ENCODE measurements around the gene STPG4.

The STPG4 gene

GRCh38 chr2:47054036-47054555 lies 101.0 kb downstream of the STPG4 start:
- DNase-seq (ENCODE audit: low read depth in 3 of 3) = no peak

- DNase-seq (ENCODE audit: low read depth in 3 of 3) = no peak
These were observed 102.3 kb downstream of the STPG4 start for GRCh38 chr2:47052847-47053246.

- no peak for DNase-seq (ENCODE audit: low read depth in 3 of 3)
These were observed 103.5 kb downstream of the STPG4 start for GRCh38 chr2:47051562-47051961.

- no peak for DNase-seq (ENCODE audit: low read depth in 3 of 3)
These were observed 104.3 kb downstream of the STPG4 start for GRCh38 chr2:47050762-47051161.

- DNase-seq (ENCODE audit: low read depth in 3 of 3) = no peak
These were observed 104.9 kb downstream of the STPG4 start for GRCh38 chr2:47050021-47050760.

GRCh38 chr2:47049502-47049901 lies 105.6 kb downstream of the STPG4 start:
- DNase-seq (ENCODE audit: low read depth in 3 of 3) = no peak

GRCh38 chr2:47048801-47049480 lies 106.2 kb downstream of the STPG4 start:
- no peak for DNase-seq (ENCODE audit: low read depth in 3 of 3)

GRCh38 chr2:47046271-47046670 lies 108.8 kb downstream of the STPG4 start:
- DNase-seq (ENCODE audit: low read depth in 3 of 3) = no peak

- no peak for DNase-seq (ENCODE audit: low read depth in 3 of 3)
These were observed 111.2 kb downstream of the STPG4 start for GRCh38 chr2:47043891-47044239.

- no peak for DNase-seq (ENCODE audit: low read depth in 3 of 3)
These were observed 111.8 kb downstream of the STPG4 start for GRCh38 chr2:47043142-47043890.

- DNase-seq (ENCODE audit: low read depth in 3 of 3) = no peak
These were observed 113.0 kb downstream of the STPG4 start for GRCh38 chr2:47041891-47042684.

GRCh38 chr2:47041063-47041462 lies 114.0 kb downstream of the STPG4 start:
- DNase-seq (ENCODE audit: low read depth in 3 of 3) = no peak

GRCh38 chr2:47040651-47041050 lies 114.5 kb downstream of the STPG4 start:
- no peak for DNase-seq (ENCODE audit: low read depth in 3 of 3)

- DNase-seq (ENCODE audit: low read depth in 3 of 3) = no peak
These were observed 115.1 kb downstream of the STPG4 start for GRCh38 chr2:47039913-47040562.

GRCh38 chr2:47039489-47039870 lies 115.6 kb downstream of the STPG4 start:
- no peak for DNase-seq (ENCODE audit: low read depth in 3 of 3)

- peak in 1 of 3 experiments; percentile 14 for DNase-seq (ENCODE audit: low read depth in 3 of 3)
These were observed 116.2 kb downstream of the STPG4 start for GRCh38 chr2:47038656-47039488.

- no peak for DNase-seq (ENCODE audit: low read depth in 3 of 3)
These were observed 117.4 kb downstream of the STPG4 start for GRCh38 chr2:47037678-47038077.

Data from stimulated activated CD4-positive, alpha-beta T cell treated with anti-CD3 and anti-CD28 coated beads, TNF-alpha, amount 100 ng/mL, for 24 hours (primary cell).